Keratinocyte (primary cell): ENCODE data around the gene GNB4. TPM values are rescaled to one million over a fixed set of nuclear protein-coding genes. Genes with fewer than 3 reads are reported as not detected.

Experiments
- DNase-seq: peaks from one replicate; pipeline ENCODE4 v3.0.0-alpha.2; 2011; ENCODE audit warnings: low read depth, missing footprints, low spot score
- FAIRE-seq: peaks from 2 replicates; lab custom pipeline; 2011; peaks lifted over from hg19 to GRCh38; lab: Jason Lieb, UNC
- H2AFZ ChIP-seq: 2 replicates; pipeline ENCODE4 v1.6.0; 2012; ENCODE audit warnings: low read length, control low read depth, inconsistent platforms; ENCODE audit not compliant: control insufficient read depth
- H3K27ac ChIP-seq: 2 replicates; pipeline ENCODE4 v1.5.1; 2011; ENCODE audit warnings: low read length; ENCODE audit not compliant: control insufficient read depth, insufficient read depth
- H3K27me3 ChIP-seq: 3 replicates; pipeline ENCODE4 v1.6.0; 2011; ENCODE audit warnings: low read length; ENCODE audit not compliant: control insufficient read depth, insufficient read depth; ENCODE audit errors: extremely low read depth
- H3K36me3 ChIP-seq, 2 experiments: 2 replicates in 1 of 2; 3 replicates in 1 of 2; pipeline ENCODE4 v1.5.1; 2011; ENCODE audit warnings: low read length in 2 of 2, mild to moderate bottlenecking in 1 of 2; ENCODE audit not compliant: control insufficient read depth in 2 of 2, insufficient read depth in 2 of 2; ENCODE audit errors: extremely low read depth in 1 of 2
- H3K4me1 ChIP-seq: 3 replicates; pipeline ENCODE4 v1.5.1; 2011; ENCODE audit warnings: low read length; ENCODE audit not compliant: control insufficient read depth, insufficient read depth; ENCODE audit errors: extremely low read depth
- H3K4me2 ChIP-seq: 3 replicates; pipeline ENCODE4 v1.6.0; 2011; ENCODE audit warnings: low read depth, low read length; ENCODE audit not compliant: control insufficient read depth, insufficient read depth; ENCODE audit errors: extremely low read depth
- H3K4me3 ChIP-seq, 3 experiments: fragments of 200-600 bp in 1 of 3; sonication (generic) in 1 of 3; 2 replicates in 2 of 3; 3 replicates in 1 of 3; pipeline ENCODE4 v1.5.1; 2011 to 2016; ENCODE audit warnings: low read length in 3 of 3, mild to moderate bottlenecking in 3 of 3, control low read depth in 2 of 3, inconsistent platforms in 1 of 3, low read depth in 1 of 3, mixed read lengths in 1 of 3, mixed run types in 1 of 3, moderate library complexity in 1 of 3; ENCODE audit not compliant: control insufficient read depth in 2 of 3, insufficient read depth in 2 of 3; ENCODE audit errors: extremely low read depth in 1 of 3
- H3K79me2 ChIP-seq: 2 replicates; pipeline ENCODE4 v1.6.0; 2012; ENCODE audit warnings: low read length; ENCODE audit not compliant: control insufficient read depth, insufficient read depth
- H3K9ac ChIP-seq: 3 replicates; pipeline ENCODE4 v1.6.0; 2011; ENCODE audit warnings: low read length; ENCODE audit not compliant: control insufficient read depth, insufficient read depth; ENCODE audit errors: extremely low read depth
- H3K9me1 ChIP-seq: 3 replicates; pipeline ENCODE4 v1.6.0; 2011; ENCODE audit warnings: low read length; ENCODE audit not compliant: control insufficient read depth, insufficient read depth; ENCODE audit errors: extremely low read depth
- H3K9me3 ChIP-seq: 2 replicates; pipeline ENCODE4 v1.5.1; 2012; ENCODE audit warnings: low read depth, low read length; ENCODE audit not compliant: control insufficient read depth
- H4K20me1 ChIP-seq: 3 replicates; pipeline ENCODE4 v1.6.0; 2011; ENCODE audit warnings: low read length; ENCODE audit not compliant: control insufficient read depth, insufficient read depth; ENCODE audit errors: extremely low read depth
- CTCF ChIP-seq, 3 experiments: IDR thresholded peaks in 1 of 3; conservative IDR thresholded peaks in 1 of 3; optimal IDR thresholded peaks in 1 of 3; 2 replicates in 2 of 3; 3 replicates in 1 of 3; pipeline versions ENCODE3 to v1.5.1; 2011; ENCODE audit warnings: low read length in 3 of 3, mild to moderate bottlenecking in 3 of 3, moderate library complexity in 2 of 3, control low read depth in 1 of 3, inconsistent platforms in 1 of 3; ENCODE audit not compliant: insufficient read depth in 2 of 3; ENCODE audit errors: extremely low read depth in 1 of 3
- EZH2 ChIP-seq: IDR thresholded peaks from one replicate; pipeline ENCODE4 v1.6.1; 2012; ENCODE audit warnings: inconsistent platforms, mild to moderate bottlenecking, low read length, moderate library complexity
- dilution Hi-C: fragments of 300-500 bp; cut with MboI; formaldehyde crosslinking; loops from one replicate; pipeline ENCODE4 v1.7.0; 2020; ENCODE audit warnings: low sequenced_read_pairs; ENCODE audit not compliant: extremely low pct_ligation_motif_present
- polyA plus RNA-seq, 5 experiments: library from polyadenylated mRNA; depleted of rRNA in 3 of 5; stranded (reverse) in 3 of 5; stranded (forward) in 1 of 5; unstranded in 1 of 5; fragments of >200 nt; gene quantifications; 1 replicate in 1 of 5; 2 replicates in 3 of 5; 3 replicates in 1 of 5; pipeline versions ENCODE4 v1.2.1 to v1.2.3, GENCODE V29; 2011 to 2012; ENCODE audit warnings: missing spikeins in 2 of 5, low read depth in 1 of 5, low replicate concordance in 1 of 5

GNB4 gene
- polyA plus RNA-seq, 1 donor (not counting 4 experiments of a cell fraction or from before 2014, with no cell fraction given): 51.1 TPM

- Histone ChIP-seq H3K9me1 (peaks cover 2% of the 10 kb centered on the region), H3K9me3 (no peaks in the 10 kb centered on the region), H4K20me1 (no peaks in the 10 kb centered on the region), H3K4me1 (peaks cover 4% of the 10 kb centered on the region), H3K27me3 (no peaks in the 10 kb centered on the region), H3K27ac (no peak overlapping the region), H3K79me2 (peaks cover 58% of the 10 kb centered on the region), H3K36me3 (peaks cover 0 to 6% of the 10 kb centered on the region in 2 experiments), H2AFZ (no peak overlapping the region), H3K4me3 (no peak overlapping the region), H3K4me2 (no peak overlapping the region), H3K9ac (no peak overlapping the region)
- no peak for FAIRE-seq
- dilution Hi-C loops: no loop called here
- no peak for DNase-seq
- no peak for TF ChIP-seq EZH2
Measured at GRCh38 chr3:179436517-179436916, 14.8 kb downstream of the GNB4 start.

- no peak overlapping the region for H3K9ac ChIP-seq
- no peaks in the 10 kb centered on the region for H3K27me3 ChIP-seq
- no peak overlapping the region for H3K27ac ChIP-seq
- H4K20me1 ChIP-seq: no peaks in the 10 kb centered on the region
- no peaks in the 10 kb centered on the region for H3K9me3 ChIP-seq
- peaks cover 13% of the 10 kb centered on the region for H3K4me1 ChIP-seq
- H3K4me3 ChIP-seq: no peak overlapping the region
- peaks cover 64% of the 10 kb centered on the region for H3K79me2 ChIP-seq
- DNase-seq (no peak), FAIRE-seq (no peak)
- H3K9me1 ChIP-seq: peaks cover 4% of the 10 kb centered on the region
- no peak overlapping the region for H3K4me2 ChIP-seq
- no peaks in the 10 kb centered on the region for H3K36me3 ChIP-seq
- dilution Hi-C loops: no loop called here
- no peak overlapping the region for H2AFZ ChIP-seq
- no peak for TF ChIP-seq CTCF (optimal IDR thresholded peaks at IDR 0.05 in 1 of 3, IDR thresholded peaks at IDR 0.05 in 1 of 3, conservative IDR thresholded peaks at IDR 0.05 in 1 of 3; ENCODE audit: extremely low read depth in 1 of 3, insufficient read depth in 2 of 3, low read length in 3 of 3)
- TF ChIP-seq EZH2: no peak
Measured at GRCh38 chr3:179432451-179432850, 18.8 kb downstream of the GNB4 start.

GRCh38 chr3:179432021-179432420 is 19.2 kb downstream of the GNB4 start:
- no peak for TF ChIP-seq CTCF (optimal IDR thresholded peaks at IDR 0.05 in 1 of 3, IDR thresholded peaks at IDR 0.05 in 1 of 3, conservative IDR thresholded peaks at IDR 0.05 in 1 of 3; ENCODE audit: extremely low read depth in 1 of 3, insufficient read depth in 2 of 3, low read length in 3 of 3)
- peaks cover 68% of the 10 kb centered on the region for H3K79me2 ChIP-seq
- H3K27ac ChIP-seq: no peak overlapping the region
- H3K9me3 ChIP-seq: no peaks in the 10 kb centered on the region
- H3K36me3 ChIP-seq: no peaks in the 10 kb centered on the region
- dilution Hi-C loops: no loop called here
- H2AFZ ChIP-seq: no peak overlapping the region
- H3K9me1 ChIP-seq: peaks cover 4% of the 10 kb centered on the region
- no peak overlapping the region for H3K4me2 ChIP-seq
- peaks cover 13% of the 10 kb centered on the region for H3K4me1 ChIP-seq
- no peak overlapping the region for H3K4me3 ChIP-seq
- H3K27me3 ChIP-seq: no peaks in the 10 kb centered on the region
- DNase-seq (no peak), FAIRE-seq (no peak)
- no peaks in the 10 kb centered on the region for H4K20me1 ChIP-seq
- no peak overlapping the region for H3K9ac ChIP-seq
